IPS-NIHi11 (cell line): ENCODE results near the gene ZKSCAN3.
A peak's percentile ranks its signal among the peaks of the same experiment; 100 is the strongest.
"Not testable (repeated sequence)": the region's sequence is repeated elsewhere in the genome, so short reads cannot be mapped to it uniquely, and the experiment has no call there.

Source experiments
- DNase-seq: peaks from one replicate; pipeline ENCODE4 v3.0.0; 2012; ENCODE audit warnings: mixed read lengths, low spot score

Gene ZKSCAN3

GRCh38 chr6:28377879-28378278 is 28.1 kb downstream of the ZKSCAN3 start:
- DNase-seq: no peak

GRCh38 chr6:28378644-28379043 is 28.9 kb downstream of the ZKSCAN3 start:
- DNase-seq: no peak

DNA sequence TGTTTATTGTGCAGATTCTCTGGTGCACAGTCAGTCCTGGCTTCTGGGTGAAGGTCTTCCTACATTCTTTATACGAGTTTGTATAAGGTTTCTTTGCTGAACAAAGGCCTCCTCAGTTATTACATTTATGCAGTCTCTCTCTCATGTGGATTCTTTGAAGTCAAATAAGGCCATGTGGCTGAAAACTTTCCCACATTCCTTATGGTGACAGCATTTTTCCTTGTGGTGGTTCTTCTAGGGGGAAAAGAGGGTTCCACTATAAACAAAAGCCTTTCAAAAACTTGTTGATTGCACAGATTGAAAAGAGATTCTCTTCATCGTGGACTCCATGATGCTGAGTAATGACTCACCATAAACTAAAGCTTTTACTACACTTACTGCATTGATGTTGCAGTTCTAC is 30.6 kb downstream of the ZKSCAN3 start:
- no peak for DNase-seq

DNA sequence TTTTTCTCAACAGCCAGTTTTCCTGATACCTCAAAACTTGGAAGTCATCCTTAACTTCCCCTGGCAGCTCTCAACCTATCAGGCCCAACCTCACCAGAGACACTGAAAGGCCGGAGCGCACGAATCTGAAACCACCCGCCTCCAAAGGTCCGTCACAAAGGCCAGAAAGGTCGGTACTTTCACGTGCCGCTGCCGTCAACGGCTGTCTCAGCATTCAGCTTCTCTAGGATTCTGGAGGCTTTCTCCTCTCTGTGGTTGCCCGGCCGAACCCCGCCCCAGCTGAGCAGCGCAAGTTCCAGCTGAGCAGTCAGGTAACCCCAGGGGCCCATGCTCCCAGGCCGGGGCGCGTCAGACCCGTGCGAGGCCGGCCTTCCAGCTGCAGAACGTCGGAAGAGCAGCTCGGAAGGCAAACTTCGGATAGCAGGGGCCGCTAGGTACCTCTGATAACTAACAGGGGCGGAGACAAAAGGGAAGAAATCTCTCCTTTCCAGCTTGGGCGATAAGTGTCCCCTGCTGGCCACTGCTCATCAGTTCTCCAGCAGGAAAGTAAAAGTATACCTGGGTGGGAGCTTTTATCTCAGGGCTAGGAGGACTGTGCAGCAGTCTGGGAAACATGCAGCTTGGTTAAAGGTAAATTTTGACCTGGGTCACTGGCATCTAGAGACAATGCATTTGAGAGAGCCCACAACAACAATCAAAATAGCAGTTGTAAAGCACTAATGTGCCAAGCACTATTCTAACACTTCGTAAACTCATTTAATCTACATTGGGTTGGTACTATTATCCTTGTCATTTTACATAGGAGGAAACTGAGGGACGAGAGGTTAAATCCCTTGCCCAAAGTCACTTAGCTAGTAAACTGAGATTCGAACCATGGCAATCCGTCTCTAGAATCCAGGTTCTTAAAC is 33.7 kb downstream of the ZKSCAN3 start:
- DNase-seq: peak; percentile 86

- no peak for DNase-seq
Measured at GRCh38 chr6:28384143-28384533, 34.4 kb downstream of the ZKSCAN3 start.

DNA sequence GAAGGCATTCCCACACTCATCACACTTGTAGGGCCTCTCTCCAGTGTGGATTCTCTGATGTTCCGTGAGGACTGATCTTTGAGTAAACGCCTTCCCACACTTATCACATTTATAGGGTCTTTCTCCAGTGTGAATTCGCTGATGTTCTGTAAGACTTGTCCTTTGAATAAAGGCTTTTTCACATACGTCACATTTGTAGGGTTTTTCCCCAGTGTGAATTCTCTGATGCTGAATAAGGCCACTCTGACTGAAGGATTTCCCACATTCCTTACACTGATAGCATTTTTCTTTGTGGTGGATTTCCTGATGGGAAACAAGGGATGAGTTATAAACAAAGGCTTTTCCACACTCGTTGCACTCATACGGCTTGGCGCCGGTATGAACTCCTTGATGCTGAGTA is 40.9 kb downstream of the ZKSCAN3 start:
- DNase-seq: no peak

DNA sequence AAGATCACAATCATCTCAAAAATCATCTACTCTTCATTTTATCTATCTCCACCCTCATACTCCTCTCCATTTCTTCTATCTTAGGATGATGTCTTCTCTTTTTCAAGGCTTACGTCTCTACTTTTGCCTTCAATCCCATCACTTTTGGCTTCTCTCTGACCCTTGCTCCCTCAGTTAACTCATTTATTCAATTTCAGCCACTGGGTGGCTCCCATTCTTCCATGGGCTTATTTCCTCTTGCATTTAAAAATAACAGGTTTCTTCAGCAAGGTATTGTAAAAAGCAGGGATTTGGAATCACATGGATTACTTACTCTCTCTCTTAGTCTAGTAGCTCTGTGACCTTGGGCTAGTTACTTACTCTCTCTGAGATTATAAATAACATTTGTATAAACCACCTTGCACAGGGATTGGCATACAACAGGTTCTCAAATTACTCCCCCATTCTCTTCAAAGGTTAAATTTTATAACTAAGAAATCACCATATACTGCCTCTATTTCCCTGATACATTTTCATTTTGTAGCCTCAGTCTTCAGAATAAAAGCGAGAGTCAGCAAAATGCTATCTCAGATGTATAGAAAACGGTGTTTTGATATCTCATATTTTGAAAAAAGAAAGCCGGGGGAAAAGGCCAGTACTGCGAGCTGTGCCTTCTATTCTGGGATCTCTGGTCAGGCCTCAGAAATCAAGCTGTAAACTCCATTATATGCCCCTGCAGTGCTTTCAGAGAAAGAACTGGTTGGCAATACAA is 44.3 kb downstream of the ZKSCAN3 start:
- DNase-seq: no peak

- DNase-seq: no peak
Measured at GRCh38 chr6:28395918-28396317, 46.2 kb downstream of the ZKSCAN3 start.

GRCh38 chr6:28399350-28400121 is 49.8 kb downstream of the ZKSCAN3 start, which contains the start of gene ZSCAN12:
Gene ZSCAN12 (minus strand): TSS chr6:28399747. CDS start chr6:28398405, 1,342 bp downstream.
- peak; percentile 69 for DNase-seq

DNA sequence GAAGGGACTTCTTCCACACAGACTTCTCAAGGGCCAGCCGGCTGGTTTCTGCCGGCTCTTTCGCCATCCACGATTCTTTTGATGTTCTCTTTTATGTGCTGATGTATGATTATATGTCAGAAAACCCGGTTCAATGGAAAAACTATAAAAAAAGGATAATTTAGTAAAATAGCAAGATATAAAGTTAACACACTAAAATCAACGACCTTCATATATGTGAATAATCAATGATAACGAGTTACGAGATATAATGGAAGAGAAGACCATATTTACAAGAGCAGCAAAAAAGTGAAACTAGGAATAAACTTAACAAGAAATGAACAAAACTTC is 50.3 kb downstream of the ZKSCAN3 start:
- no peak for DNase-seq

DNA sequence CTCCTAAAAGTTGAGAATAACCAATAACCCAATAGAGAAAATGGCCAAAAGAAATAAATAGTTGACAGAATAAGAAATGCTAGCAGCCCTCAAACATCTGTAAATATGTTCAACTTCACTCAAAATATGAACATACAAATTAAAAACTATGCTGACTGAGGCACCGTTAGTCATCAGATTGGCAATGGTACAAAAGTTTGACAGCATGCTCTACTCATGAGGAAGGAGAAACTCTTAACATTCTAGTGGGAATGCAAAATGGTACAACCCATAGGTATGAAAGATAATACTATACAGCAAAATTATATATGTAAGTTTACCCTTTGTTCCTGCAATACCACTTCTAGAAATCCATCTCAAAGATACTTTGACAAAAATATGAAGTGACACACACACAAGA is 51.4 kb downstream of the ZKSCAN3 start:
- DNase-seq: no peak

GRCh38 chr6:28402197-28402596 is 52.5 kb downstream of the ZKSCAN3 start:
- DNase-seq: no peak

DNA sequence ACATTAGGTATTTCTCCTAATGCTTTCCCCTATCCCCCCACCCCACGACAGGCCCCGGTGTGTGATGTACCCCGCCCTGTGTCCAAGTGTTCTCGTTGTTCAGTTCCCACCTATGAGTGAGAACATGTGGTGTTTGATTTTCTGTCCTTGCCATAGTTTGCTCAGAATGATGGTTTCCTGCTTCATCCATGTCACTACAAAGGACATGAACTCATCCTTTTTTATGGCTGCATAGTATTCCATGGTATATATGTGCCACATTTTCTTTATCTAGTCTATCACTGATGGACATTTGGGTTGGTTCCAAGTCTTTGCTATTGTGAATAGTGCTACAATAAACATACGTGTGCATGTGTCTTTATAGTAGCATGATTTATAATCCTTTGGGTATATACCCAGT is 54.2 kb downstream of the ZKSCAN3 start:
- not testable (repeated sequence) for DNase-seq

DNA sequence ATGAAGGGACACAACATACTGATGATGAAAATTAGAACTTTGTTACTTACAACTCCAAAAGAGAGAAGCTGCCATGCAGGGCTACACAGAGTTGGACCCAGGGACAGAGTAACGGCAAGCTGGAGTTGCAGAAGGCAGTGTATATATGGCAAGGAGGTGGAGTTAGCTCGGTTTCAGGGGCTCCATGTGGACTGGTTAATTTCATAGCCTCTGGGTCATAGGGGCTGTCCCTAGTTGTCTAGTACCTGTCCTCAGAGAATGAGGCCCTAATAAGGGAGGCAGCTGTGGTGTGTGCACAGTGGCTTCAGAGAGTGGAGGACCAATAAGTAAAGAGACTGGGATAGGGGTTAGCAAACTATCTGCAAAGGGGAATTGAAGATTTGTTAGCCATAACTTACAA is 57.7 kb downstream of the ZKSCAN3 start:
- no peak for DNase-seq

DNA sequence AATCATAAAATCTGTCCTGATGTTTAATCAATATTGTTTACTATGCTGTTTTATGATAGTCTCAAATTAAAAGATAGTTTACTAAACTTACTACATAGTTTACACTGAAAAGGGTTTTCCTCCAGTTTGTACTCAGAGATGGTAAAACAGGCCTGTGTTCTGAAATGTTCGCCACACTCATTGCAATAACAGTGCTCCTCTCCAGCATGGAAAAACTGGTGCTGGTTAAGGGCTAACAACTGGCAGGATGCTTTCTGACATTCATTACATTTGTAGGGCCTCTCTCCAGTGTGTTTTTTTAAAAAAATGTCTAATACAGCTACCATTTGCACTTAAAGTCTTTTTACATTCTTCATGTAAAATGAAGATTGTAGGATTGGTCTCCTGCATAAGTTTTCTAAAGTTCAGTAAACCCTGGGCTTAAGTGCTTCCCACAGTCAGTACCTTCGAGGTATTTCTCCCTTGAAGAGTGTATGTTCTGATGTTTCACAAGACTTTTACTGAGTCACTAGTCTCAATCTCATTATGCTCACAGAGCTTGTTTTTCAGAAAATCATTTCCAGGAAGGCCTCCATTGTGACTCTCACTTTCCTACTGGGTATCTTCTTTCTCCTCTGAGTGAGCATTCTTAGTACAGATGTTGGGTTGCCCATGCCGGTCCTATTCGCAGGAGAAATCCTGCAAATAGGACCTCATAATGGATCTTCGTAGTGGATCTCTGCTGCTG is 58.5 kb downstream of the ZKSCAN3 start:
- DNase-seq: no peak

- DNase-seq: no peak
Measured at GRCh38 chr6:28410767-28411166, 61.0 kb downstream of the ZKSCAN3 start.

GRCh38 chr6:28413681-28414080 is 63.9 kb downstream of the ZKSCAN3 start:
- no peak for DNase-seq
